Cerebellar nuclear complex (tissue), 1 donor: Measurements from ENCODE around the gene RNF115.
"Not testable (repeated sequence)": the region's sequence is repeated elsewhere in the genome, so short reads cannot be mapped to it uniquely, and the experiment has no call there.

ENCODE experiments used
- DNase-seq, 2 experiments: peaks; one replicate each; lab custom pipeline; 2025; lab: John Stamatoyannopoulos, UW

The RNF115 gene

DNA sequence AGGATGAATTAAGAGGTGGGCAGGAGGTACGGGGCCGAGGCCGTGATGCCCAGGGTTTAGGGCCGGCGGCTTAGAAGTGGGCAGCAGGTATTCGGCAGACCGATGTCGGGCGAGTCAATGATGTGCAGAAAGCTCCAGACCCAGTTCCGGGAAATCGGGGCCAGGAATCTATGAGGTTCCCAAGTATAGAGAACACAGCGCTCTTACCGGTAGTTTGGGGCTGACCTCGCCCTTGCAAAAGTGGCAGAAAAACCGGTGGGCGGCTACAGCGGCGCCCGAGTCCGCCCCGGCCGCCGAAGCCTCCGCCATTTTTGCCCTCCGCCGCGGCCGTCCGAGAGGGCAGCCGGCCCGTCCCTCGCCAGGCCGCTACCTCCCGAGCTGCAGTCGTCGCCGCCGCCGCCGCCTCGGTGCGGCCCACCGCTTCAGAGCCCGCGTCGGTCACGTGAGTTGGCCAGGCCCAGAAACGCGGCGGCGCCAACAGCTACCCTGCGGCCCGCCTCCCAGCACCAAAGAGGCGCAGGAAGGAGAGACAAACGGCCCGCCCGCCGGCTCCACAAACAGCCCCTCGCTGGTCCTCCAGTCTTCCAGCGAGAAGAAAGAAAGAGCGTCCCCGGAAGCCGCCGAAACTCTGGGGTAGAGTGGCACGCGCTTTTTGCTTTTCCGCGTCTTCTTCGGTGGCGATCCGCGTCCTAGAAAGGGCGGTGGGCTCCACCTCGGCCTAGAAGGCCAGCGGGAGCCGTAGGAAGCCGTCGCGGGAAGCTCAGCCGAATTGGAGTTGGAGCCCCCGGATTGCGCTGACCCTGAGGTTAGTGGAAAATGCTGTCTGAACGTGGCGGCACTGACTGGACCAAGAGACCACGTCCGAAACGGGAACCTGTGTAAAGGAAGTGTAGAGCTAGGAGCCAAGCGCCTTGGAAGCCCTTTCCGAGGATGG lies at the start of gene RNF115, which contains the start of gene POLR3C:
Gene RNF115 (minus strand): TSS at position 531 of the 934 bp plus-strand sequence. CDS start 222 bp downstream, at position 309.
Gene POLR3C (plus strand): TSS at position 636 of the 934 bp plus-strand sequence. CDS start 1,577 bp downstream, outside the sequence.
- peak; percentile 66 to 71 for DNase-seq

DNA sequence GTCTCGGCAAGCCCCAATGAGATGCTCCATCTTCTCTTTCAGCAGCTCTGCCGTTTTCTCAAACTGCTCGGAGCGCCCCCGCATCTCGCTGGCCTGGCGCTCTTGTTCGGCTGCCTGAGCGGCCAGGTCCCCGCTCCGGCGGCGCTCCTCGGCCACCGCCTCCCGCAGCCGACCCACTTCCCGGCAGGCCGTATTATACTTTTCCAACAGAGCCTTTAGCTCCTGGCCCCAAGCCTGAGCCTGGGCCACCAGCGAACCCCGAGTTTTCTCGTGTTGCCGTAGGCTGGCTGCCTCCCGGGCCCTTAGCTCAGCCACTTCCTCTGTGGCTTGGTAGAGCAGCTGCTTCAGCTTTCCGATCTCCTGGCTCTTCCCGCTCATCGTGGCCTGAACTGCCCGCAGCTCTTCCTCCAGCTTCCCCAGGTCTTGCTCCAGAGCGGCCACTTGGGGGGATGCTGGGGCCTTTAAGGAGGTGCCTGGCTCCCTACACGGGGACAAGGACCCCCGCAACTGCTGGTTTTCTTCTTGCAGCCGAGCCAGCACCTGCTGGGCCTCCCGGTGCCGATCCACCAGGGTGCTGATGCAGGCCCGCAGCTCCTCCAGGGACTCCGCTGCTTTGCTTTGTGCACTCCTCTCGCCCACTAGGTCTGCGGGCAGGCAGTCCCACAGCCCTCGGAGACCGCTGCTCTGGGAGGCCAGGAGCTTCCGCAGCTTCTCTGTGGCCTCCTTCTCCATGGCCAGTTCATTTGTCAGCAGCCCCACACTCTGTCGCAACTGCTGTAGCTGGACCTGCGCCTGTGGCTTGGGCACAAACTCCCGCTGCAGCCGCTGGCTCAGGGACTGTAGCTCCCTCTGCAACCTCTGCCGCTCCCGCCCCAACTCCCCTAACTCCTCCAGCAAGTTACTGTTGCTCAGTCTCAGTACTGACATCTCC lies 48.4 kb upstream of the RNF115 start:
- peak in 1 of 2 experiments; percentile 29 for DNase-seq

DNA sequence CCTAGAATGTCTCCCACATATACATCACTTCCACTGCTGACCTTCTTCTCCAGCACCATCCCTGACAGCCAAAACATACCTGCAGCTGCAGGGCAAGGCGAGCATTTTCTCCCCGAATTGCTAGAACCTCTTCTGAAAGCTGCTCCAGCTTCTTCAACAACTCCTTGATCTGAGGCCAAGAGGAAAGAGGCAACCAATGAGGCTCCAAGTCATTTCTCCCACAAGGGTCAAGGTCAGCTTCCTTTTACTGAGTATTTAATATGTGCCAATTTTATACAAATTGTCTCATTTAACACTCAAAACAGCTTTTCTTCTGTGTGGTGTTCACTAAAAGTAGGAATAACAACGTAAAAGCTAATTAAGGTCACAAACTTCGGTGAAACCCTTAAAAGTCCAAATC lies 44.3 kb upstream of the RNF115 start:
- DNase-seq, result no peak

DNA sequence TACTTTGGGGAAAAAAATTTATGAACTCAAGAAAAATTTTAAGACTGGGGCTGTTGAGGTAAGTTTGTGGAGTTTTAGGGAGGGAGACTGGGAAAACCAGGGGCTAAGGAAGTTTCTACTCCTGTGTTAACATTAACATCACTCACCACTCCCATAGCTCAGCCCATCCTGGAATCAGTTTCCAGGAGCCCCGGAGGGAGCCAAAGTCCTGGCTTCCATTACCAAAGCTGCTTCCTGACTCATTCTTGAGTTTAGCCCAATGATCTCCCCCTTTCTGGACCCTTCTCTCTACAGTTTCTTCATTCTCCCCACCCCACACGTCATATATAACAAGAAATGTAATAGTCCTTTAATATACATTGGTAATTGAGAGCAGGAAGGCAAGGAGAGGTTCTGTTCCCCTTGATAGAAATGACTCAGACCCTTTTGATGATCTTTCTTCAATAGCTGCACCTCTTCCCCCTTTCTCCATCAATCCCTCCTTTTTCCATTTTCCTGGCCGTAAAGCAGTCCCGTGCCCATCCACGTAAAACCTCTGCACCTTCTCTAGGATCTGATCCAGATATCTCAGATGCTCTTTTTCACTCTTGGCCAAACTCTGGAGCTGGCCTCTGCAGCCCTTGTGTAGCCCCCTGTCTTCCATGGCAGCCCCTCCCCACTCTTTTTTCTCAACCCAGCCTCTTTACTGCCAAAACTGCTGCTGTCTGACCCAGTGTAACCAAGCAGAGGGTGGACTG lies 39.6 kb upstream of the RNF115 start:
- DNase-seq, result no peak

DNA sequence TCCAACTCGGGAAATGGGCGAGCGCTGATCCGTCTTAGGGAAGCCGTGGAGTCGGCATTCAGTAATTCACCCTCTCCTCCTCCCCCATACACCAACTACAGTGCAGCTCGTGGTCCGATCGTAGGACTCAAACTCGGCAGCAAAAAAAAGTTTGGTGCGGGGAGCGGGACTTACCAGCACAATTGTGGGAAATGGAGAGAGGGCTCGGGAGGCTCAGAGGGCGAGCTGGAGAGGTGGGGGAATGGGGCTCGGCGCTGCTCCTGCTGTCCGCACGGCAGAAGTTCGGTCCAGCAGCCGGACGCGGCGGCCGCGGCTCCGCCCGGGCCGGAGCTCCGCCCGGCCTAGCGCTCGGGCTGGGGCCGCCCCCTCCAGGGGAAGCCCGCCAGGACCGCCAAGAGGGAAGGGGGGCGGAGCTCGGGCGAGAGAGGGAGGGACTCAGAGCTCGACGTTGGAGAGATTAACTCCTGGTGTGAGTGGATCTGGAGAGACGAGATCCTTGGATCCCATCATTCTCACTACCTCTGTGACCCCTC lies 35.7 kb upstream of the RNF115 start:
- peak in 1 of 2 experiments; percentile 47 for DNase-seq

DNA sequence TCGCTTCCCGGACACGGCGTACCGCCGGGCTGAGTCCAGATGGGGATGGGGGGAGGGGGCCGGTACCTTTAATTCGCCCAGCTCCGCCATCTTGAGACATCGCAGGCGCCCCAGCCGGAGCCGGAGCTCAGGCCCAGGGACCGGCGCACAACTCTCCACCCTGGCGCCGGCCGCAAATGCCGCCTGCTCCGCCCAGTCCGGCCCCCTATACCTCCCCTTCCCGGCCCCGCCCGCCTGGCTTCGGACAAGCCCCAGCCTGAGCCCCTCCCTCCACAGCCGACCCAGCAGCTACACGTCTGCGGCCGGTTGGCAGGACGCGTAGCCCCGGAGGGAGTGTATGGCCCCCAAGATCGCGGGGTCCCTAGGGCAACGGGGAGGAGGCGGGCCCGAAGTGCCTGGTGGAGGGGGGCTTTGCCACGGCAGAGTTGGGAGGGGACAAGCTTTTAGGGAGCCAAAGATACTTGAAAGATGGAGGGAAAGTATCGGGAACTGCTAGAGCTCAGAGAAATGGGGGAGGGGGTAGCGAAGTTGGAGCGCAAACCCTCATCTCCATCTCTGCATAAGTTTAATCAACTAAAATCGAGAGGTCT lies 35.1 kb upstream of the RNF115 start, which contains the start of gene PIAS3:
Gene PIAS3 (minus strand): TSS at position 181 of the 590 bp plus-strand sequence. CDS start 91 bp downstream, at position 90.
- peak; percentile 35 to 49 for DNase-seq

DNA sequence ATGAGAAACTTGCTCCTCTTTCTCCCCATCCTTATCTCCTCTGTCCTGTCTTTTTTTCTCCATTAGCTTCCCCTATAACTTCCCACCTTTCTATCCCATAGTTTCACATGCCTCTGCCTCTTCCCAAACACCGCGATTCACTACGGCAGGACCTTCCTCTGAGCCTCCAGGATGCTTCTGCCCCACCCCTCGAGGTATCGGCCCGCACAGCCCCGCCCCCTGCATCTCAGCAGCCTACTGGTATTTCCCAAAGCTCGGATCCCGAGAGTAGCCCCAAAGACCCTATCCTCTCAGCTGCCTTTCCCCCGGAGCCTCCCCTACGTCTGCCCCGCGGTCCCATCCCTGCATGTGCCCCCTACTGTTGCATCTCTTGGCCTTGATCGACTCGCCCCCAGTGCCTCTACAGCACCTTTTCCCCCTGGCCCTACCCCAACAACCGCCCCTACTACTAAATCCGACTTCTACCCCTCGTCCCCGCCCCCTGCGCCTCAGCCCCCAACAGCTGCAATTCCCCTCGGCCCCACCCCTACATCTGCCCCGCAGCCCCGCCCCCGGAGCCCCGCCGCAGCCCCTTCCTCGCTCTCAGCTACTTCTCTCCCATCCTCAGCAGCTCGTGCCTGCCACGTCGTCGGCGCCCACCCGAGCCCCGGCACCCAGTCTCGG lies 34.5 kb upstream of the RNF115 start:
- no peak for DNase-seq

DNA sequence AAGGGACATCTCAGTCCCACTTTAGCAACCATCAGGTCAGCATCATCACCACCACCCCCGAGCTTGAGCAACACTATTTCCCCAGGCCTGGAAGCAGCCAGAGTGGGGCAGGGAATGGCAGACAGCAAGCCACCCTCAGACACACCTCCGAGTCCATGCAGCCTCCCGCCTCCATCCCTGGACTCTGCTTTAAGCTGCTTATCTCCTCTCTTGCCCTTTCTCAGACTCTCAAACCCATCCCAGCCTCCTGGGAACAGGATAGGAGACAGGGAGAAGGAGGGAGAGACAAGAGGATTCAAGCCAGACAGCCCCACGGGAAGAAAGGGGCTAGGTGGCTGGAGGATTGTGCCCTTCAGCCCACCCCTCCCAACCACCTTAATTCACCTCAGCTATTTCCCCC lies 33.3 kb upstream of the RNF115 start:
- DNase-seq, result no peak

DNA sequence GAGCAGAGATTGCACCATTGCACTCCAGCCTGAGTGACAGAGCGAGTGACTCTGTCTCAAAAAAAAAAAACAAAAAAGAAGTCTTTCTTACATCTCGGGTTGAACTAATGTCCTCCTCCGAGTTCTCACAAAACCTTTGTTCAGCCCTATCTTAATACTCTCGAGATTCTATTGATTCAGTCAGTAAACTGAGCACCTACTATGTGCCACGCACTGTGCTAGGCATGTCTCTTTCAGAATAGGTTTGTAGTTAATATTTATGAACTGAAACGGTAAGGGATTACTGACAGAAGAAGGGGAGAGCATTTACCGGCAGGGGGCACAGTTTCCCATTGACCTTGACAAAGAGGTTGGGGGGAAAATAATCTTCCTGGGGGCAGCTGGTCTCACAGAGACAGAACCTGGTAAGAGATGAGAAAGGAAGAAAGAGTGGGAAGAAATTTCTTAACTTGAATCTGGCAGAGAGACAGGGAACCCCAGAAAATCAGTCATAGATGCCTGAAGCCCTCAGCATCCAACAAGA lies 31.6 kb upstream of the RNF115 start:
- DNase-seq, result no peak

DNA sequence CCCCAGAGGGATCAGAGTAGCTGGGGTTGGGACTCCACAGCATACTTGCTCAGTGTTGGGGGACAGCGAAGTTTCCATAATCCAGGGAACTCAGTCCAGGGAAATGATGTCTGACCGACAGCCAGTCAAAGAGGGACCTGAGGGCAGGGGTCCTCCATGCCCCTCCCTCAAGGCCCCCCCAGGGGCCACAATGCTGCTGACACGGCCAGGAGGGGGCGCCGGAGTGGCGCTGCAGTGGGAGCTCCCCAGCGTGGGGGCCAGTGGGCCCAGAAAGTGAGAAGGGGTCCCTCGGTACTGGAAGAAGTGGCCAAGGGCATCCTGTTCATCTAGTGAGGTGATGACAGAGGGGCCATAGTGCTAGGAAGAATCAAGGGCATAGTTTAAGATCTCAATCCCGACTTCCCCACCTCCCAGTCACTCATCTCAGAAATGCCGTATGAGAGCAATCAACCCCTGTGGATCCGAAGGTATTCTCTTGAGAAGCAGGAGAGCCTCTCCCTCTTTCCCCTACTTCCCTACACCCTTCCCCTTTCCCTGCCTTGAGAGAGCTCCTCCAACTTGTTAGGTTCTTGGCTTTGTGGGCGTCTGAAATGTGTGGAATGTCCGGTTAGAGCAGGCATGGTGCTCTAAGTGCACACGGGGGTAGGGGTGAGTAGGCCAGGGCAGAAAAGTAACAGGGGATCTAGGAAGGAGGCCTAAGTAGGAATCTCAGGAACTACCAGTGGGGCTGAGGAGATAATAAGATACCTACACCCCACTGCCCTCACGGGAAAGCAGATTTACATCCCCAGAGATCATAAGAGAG lies 25.7 kb upstream of the RNF115 start:
- DNase-seq, result no peak

DNA sequence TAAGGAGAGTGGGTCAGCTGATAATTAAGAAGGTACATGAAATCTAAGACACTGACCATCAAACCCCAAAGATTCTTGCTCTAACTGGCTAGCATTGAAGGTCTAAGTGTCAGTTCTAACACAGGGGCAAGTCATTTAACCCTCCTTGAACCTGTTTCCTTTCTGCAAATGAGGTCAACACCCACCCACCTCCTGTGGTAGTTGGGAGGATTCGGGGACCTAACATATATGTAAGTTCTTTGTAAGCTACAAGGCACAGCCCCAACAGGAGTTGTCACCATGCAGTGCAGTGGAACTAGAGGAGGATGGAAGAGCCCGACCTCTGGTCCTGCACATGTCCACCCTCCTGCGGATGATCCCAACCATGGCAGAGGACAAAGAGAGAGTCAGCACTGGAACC lies 23.9 kb upstream of the RNF115 start:
- no peak for DNase-seq

DNA sequence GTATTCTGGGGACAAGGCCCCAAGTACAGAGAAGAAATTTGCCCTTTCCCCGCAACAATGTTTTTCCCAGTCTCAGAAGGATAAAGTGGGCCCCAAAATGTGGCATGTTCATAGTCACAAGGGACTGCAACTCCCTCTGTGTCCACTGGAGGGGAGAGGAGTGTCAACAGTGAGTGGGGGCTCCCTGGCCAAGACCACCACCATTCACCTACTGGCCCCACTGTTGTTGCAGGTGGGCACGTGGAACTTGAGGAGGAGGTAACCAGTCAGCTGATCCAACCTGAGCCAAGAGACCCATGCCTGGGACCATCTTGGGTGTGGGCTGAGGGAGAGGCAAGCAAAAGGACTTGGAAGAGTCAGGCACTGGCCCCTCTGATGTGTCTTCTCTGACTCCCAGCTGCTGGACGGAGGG lies 22.3 kb upstream of the RNF115 start:
- DNase-seq, result no peak

DNA sequence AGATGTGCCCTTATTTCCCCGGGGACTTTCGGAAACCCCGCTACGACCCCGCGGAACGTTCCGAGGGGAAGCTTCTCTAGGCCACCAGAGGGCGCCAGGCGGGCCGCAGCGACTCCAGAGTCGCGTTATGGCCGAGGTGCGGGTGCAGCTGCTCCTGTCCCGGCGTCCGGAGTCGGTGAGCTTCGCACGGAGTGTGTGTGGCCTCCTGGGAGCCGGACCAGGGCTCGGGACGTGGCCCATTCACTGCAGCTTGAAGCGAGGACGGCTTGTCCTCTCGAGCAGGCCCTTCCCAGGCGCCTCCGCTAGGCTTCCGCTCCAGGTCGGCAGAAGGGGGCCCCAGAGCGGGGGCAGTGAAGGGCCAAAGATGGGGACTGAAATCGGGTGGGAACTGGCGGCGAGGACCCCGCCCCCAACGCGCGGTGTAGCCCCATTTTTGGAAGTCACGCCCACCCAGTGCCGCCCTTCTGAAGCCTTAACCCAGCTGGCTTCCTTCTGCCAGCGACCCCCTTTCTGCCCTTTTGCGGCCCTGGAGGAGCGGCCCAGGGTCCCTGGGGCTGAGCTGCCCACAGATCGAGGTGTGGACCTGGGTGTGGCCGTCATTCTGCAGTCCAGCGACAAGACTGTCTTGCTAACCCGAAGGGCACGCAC lies 21.7 kb upstream of the RNF115 start, which contains the start of gene NUDT17:
Gene NUDT17 (plus strand): TSS at position 117 of the 648 bp plus-strand sequence. CDS start 11 bp downstream, at position 128.
- no peak for DNase-seq

DNA sequence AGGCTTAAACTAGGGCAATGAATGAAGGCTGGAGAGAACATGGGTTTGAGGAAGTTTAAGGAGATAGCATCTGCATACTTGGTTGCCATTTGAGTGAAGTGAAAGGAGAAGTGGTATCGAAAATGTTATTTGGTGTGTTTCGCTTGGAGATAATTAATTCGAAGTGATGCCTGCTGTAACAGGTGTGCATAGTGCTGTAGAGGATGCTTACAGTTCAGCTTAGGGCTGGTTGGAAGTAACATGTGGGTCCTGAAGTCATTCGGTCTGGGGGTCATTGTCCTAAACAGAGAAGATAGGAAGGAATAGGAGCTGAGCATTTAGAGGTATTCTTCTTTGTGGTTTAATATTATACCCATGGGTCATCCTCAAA lies 21.2 kb upstream of the RNF115 start:
- DNase-seq, result no peak

DNA sequence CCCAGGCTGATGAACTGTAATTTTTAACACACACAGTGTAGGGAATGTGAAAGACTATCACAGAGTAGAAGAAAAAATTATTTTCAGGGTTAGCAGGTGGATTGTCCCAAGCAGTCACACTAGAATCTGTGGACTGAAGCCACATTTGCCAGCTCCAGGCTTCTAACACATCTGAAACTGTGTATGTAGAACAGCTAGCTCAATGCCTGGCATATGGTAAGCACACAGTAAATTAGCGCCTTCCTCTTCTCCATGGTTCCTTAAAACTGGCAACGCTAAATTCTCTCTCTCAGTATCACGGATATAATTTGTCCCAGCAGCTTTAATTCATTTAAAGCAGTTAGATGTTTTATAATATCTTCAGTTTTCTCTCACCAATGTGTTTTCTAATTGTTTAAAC lies 19.1 kb upstream of the RNF115 start:
- no peak for DNase-seq

DNA sequence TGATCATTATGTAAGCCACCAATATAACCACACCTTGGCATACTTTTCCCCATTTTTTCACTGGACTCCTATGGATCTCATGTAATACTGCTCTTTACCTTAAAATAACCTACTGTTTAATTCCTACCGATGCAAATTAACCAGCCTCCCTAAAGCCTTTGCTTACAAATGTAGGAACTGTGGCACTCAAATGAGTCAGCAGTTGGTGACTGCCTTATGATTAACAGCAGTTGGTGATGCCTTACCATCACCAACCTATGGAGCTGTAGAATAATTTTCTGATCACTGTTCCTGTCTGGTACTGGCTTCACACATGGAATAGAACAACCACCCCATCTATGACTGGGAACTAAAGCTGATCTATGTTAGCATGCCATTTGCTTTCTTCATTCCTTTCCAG lies 13.8 kb upstream of the RNF115 start:
- DNase-seq, result no peak

DNA sequence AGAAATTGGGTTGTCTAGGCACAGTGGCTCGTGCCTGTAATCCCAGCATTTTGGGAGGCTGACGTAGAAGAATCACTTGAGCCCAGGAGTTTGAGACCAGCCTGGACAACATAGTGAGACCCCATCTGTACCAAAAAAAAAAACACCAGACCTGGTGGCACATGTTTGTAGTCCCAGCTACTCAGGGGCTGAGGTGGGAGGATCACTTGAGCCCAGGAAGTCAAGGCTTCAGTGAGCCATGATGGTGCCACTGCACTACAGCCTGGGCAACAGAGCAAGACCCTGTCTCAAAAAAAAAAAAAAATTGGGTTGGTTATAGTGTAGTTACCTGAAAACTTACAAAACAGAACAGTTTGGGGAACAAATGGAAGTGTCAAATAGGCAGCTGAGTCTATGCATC lies 6.9 kb upstream of the RNF115 start:
- DNase-seq, result not testable (repeated sequence)

DNA sequence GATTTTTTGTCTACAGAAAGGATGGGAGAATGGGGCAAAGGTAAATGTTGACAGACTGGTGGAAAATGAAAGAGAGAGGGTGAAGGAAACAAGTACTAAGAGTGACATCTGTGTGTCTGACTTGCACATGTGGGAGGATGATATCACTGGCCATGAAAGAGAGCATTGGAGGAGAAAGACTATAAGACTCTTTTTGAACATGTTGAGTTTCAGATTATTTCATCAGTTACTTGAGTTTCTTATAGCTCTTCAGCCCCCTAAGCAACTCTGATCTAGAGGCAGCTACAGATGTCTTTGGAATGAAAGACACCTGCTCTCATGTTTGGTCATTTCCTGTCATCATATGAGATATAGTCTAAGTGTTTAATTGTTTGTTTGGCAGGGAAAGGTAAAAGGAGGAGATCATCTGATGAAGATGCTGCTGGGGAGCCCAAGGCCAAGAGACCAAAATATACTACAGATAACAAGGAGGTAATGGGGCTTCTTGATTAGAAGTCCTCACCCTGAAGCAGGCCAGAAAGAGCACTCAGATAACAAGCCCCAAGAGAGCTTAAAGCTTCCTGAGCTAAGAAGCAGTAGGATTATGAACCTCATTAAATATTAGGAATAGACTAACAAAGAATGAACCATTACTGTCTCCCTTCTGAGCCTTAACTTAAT lies 4.6 kb upstream of the RNF115 start:
- DNase-seq, result no peak
